Measurements from ENCODE around the gene PKIG. TPM values are rescaled to one million over a fixed set of nuclear protein-coding genes. Genes with fewer than 3 reads are reported as not detected.

PKIG gene
- total RNA-seq, 1 experiment from 2014 or later, result 41.9 TPM

DNA sequence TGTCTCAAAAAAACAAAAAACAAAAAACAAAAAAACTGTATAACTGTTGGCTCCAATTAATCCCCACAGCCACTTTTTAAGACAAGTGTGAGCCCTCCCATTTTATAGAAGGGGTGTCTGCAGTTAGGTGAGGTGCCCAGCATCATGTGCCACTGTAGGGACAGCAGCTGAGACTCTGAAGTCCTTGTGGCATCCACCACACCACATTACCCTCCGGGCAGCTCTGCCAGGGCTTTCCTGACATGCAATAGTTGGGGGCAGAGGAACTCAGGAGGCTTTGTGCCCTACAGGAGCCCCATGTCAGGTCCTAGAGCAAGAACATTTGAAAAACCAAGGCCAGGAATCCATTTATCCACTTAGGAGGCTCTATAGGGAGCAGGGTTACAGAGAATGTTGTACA lies 17.3 kb downstream of the PKIG start:
- Histone ChIP-seq H3K9me2 (ENCODE audit: insufficient read depth) (no peaks in the 10 kb centered on the region), H3K4me3 (no peak overlapping the region), H3K36me3 (ENCODE audit: low read depth) (no peaks in the 10 kb centered on the region), H4K20me1 (ENCODE audit: insufficient read depth) (no peaks in the 10 kb centered on the region), H3K27me3 (ENCODE audit: insufficient read depth, low read depth) (no peaks in the 10 kb centered on the region), H3K9me3 (ENCODE audit: insufficient read depth, low read depth) (no peaks in the 10 kb centered on the region), H3K27ac (no peak overlapping the region), H2AFZ (no peak overlapping the region), H3K79me2 (ENCODE audit: low read depth) (no peaks in the 10 kb centered on the region), H3K4me1 (replicated peaks; ENCODE audit: insufficient read depth) (peaks cover 9% of the 10 kb centered on the region; the same call in 1 of the 2 replicates), H3K4me2 (no peak overlapping the region), H3F3A (ENCODE audit: insufficient read depth, low read depth) (0 out of 2 replicates have a peak, but pooled peaks cover 3% of the 10 kb centered on the region)
- intact Hi-C loops (cut with micrococcal nuclease; ENCODE audit: unreplicated experiment), result no loop called here
- TF ChIP-seq, protein P1, sequence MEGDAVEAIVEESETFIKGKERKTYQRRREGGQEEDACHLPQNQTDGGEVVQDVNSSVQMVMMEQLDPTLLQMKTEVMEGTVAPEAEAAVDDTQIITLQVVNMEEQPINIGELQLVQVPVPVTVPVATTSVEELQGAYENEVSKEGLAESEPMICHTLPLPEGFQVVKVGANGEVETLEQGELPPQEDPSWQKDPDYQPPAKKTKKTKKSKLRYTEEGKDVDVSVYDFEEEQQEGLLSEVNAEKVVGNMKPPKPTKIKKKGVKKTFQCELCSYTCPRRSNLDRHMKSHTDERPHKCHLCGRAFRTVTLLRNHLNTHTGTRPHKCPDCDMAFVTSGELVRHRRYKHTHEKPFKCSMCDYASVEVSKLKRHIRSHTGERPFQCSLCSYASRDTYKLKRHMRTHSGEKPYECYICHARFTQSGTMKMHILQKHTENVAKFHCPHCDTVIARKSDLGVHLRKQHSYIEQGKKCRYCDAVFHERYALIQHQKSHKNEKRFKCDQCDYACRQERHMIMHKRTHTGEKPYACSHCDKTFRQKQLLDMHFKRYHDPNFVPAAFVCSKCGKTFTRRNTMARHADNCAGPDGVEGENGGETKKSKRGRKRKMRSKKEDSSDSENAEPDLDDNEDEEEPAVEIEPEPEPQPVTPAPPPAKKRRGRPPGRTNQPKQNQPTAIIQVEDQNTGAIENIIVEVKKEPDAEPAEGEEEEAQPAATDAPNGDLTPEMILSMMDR (conservative IDR thresholded peaks at IDR 0.05), result no peak
- no peak for TF ChIP-seq EZH2 (IDR thresholded peaks at IDR 0.05; ENCODE audit: low read depth)
- ChIA-PET POLR2A (ENCODE audit: unreplicated experiment) (interaction anchor here (0.6 kb wide), 1 partner anchor 62 kb away, joined by 12 read pairs; no protein-coding TSS in a partner anchor), CTCF (no interaction called here)
- BruUV-seq (replicated peaks), result no TSS peak
- DNase-seq, result no peak

DNA sequence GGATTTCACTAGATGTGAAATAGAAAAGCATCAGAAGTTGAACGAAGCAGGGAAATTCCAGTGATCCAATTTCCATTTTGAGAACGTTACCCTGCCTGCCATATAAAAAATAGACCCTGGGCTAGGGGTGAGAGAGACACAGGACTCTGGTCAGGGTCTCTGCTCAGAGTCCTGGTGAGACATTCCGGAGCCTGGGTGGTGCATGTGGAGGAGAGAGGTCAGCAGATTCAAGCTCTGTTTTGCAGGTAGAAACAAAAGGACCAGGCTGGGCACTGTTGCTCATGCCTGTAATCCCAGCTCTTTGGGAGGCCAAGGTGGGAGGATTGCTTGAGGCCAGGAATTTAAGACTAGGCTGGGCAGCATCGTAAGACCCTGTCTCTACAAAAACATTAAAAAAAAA lies 17.9 kb downstream of the PKIG start:
- DNase-seq, result no peak
- Histone ChIP-seq H3K9me3 (ENCODE audit: insufficient read depth, low read depth) (no peaks in the 10 kb centered on the region), H3K27ac (no peak overlapping the region), H2AFZ (no peak overlapping the region), H3K79me2 (ENCODE audit: low read depth) (no peaks in the 10 kb centered on the region), H3K4me2 (no peak overlapping the region), H3K4me3 (no peak overlapping the region), H3F3A (ENCODE audit: insufficient read depth, low read depth) (0 out of 2 replicates have a peak, but pooled peaks cover 3% of the 10 kb centered on the region), H3K36me3 (ENCODE audit: low read depth) (no peaks in the 10 kb centered on the region), H3K9me2 (ENCODE audit: insufficient read depth) (no peaks in the 10 kb centered on the region), H4K20me1 (ENCODE audit: insufficient read depth) (no peaks in the 10 kb centered on the region), H3K4me1 (replicated peaks; ENCODE audit: insufficient read depth) (peaks cover 9% of the 10 kb centered on the region; the same call in 1 of the 2 replicates), H3K27me3 (ENCODE audit: insufficient read depth, low read depth) (no peaks in the 10 kb centered on the region)
- intact Hi-C loops (cut with micrococcal nuclease; ENCODE audit: unreplicated experiment), result no loop called here
- no peak for TF ChIP-seq EZH2 (IDR thresholded peaks at IDR 0.05; ENCODE audit: low read depth)
- TF ChIP-seq, protein P1 (conservative IDR thresholded peaks at IDR 0.05), result no peak
- BruUV-seq (replicated peaks), result no TSS peak
- ChIA-PET POLR2A (ENCODE audit: unreplicated experiment) (no interaction called here), CTCF (no interaction called here)

DNA sequence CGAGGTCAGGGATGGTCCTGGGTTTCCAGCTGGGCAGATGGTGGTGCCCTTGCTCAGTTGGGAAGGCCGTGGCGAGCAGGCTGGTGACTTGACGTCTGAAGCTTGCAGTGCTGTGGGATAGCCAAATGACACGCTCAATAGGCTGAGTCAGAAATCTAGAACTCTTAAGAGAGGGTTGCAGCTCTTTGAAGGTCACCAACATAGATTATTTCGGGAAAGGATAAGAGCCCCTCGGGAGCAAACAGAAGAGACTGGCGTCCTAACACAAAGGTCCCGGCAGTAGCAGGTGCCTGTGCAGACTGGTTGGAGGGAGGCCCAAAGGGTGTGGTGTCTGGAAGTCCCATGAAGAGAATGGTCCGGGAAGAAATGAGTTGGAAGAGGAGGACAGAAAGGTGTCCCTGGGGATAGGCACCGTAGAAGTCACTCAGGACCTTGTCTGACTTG lies 18.4 kb downstream of the PKIG start:
- ChIA-PET CTCF (no interaction called here), POLR2A (ENCODE audit: unreplicated experiment) (no interaction called here)
- no peak overlapping the region for H3K27ac ChIP-seq
- H3K4me1 ChIP-seq (replicated peaks; ENCODE audit: insufficient read depth), result peaks cover 6% of the 10 kb centered on the region; the same call in 1 of the 2 replicates
- no peak overlapping the region for H3K4me2 ChIP-seq
- no peaks in the 10 kb centered on the region for H3K9me3 ChIP-seq (ENCODE audit: insufficient read depth, low read depth)
- no peaks in the 10 kb centered on the region for H3K36me3 ChIP-seq (ENCODE audit: low read depth)
- no peak for DNase-seq
- no peaks in the 10 kb centered on the region for H4K20me1 ChIP-seq (ENCODE audit: insufficient read depth)
- intact Hi-C loops (cut with micrococcal nuclease; ENCODE audit: unreplicated experiment), result no loop called here
- H2AFZ ChIP-seq, result no peak overlapping the region
- H3K9me2 ChIP-seq (ENCODE audit: insufficient read depth), result no peaks in the 10 kb centered on the region
- TF ChIP-seq, protein P1 (conservative IDR thresholded peaks at IDR 0.05), result no peak
- TF ChIP-seq EZH2 (IDR thresholded peaks at IDR 0.05; ENCODE audit: low read depth), result no peak
- H3K79me2 ChIP-seq (ENCODE audit: low read depth), result no peaks in the 10 kb centered on the region
- no peaks in the 10 kb centered on the region for H3K27me3 ChIP-seq (ENCODE audit: insufficient read depth, low read depth)
- 0 out of 2 replicates have a peak, but pooled peaks cover 3% of the 10 kb centered on the region for H3F3A ChIP-seq (ENCODE audit: insufficient read depth, low read depth)
- BruUV-seq (replicated peaks), result no TSS peak
- H3K4me3 ChIP-seq, result no peak overlapping the region
